Mesendoderm (in vitro differentiated cells): ENCODE data around the gene DCAF5.
A peak's percentile ranks its signal among the peaks of the same experiment; 100 is the strongest.

Experiments used
- DNase-seq: peaks from one replicate; pipeline ENCODE4 v3.0.0; 2013
- H2AK5ac ChIP-seq: 2 replicates; pipeline ENCODE4 v1.6.1; 2013; ENCODE audit warnings: low read length, inconsistent platforms
- H2BK120ac ChIP-seq: 2 replicates; pipeline ENCODE4 v1.6.1; 2013; ENCODE audit warnings: low read depth, mild to moderate bottlenecking, low read length, moderate library complexity, mixed read lengths
- H2BK15ac ChIP-seq: replicated peaks from 2 replicates; pipeline ENCODE4 v1.6.1; 2013; ENCODE audit warnings: low read depth, mild to moderate bottlenecking, moderate library complexity
- H2BK5ac ChIP-seq: 2 replicates; pipeline ENCODE4 v1.6.1; 2013; ENCODE audit warnings: low read length, inconsistent platforms
- H3K18ac ChIP-seq: 2 replicates; pipeline ENCODE4 v1.6.1; 2013; ENCODE audit warnings: mild to moderate bottlenecking, low read length, mixed read lengths
- H3K23ac ChIP-seq: one replicate; pipeline ENCODE4 v1.6.1; 2013; ENCODE audit warnings: low read length
- H3K27ac ChIP-seq: 2 replicates; pipeline ENCODE4 v1.5.1; 2013; ENCODE audit warnings: low read depth, mild to moderate bottlenecking, inconsistent platforms, low read length, moderate library complexity
- H3K27me3 ChIP-seq: 2 replicates; pipeline ENCODE4 v1.6.1; 2013; ENCODE audit warnings: low read length, control low read depth, mild to moderate bottlenecking, inconsistent platforms; ENCODE audit not compliant: insufficient read depth, poor library complexity
- H3K36me3 ChIP-seq: 2 replicates; pipeline ENCODE4 v1.6.1; 2013; ENCODE audit warnings: low read length, inconsistent platforms; ENCODE audit not compliant: control insufficient read depth, insufficient read depth
- H3K4ac ChIP-seq: one replicate; pipeline ENCODE4 v1.6.1; 2013; ENCODE audit warnings: low read depth, mild to moderate bottlenecking, low read length, moderate library complexity
- H3K4me1 ChIP-seq: 2 replicates; pipeline ENCODE4 v1.6.1; 2013; ENCODE audit warnings: low read depth, low read length, inconsistent platforms; ENCODE audit not compliant: control insufficient read depth
- H3K4me2 ChIP-seq: 2 replicates; pipeline ENCODE4 v1.6.1; 2013; ENCODE audit warnings: low read length
- H3K4me3 ChIP-seq: 2 replicates; pipeline ENCODE4 v1.5.1; 2013; ENCODE audit warnings: mild to moderate bottlenecking, low read length
- H3K56ac ChIP-seq: one replicate; pipeline ENCODE4 v1.6.1; 2013; ENCODE audit warnings: low read length
- H3K79me1 ChIP-seq: 2 replicates; pipeline ENCODE4 v1.6.1; 2013; ENCODE audit warnings: low read length, inconsistent platforms
- H3K79me2 ChIP-seq: 2 replicates; pipeline ENCODE4 v1.6.1; 2013; ENCODE audit warnings: mild to moderate bottlenecking, low read length; ENCODE audit not compliant: control insufficient read depth, insufficient read depth
- H3K9ac ChIP-seq: 2 replicates; pipeline ENCODE4 v1.6.1; 2013; ENCODE audit warnings: low read length, inconsistent platforms
- H4K5ac ChIP-seq: one replicate; pipeline ENCODE4 v1.6.1; 2013; ENCODE audit warnings: low read length
- H4K8ac ChIP-seq: one replicate; pipeline ENCODE4 v1.6.1; 2013; ENCODE audit warnings: low read depth, mild to moderate bottlenecking, control low read depth, low read length, moderate library complexity
- WGBS: extraction: QIAGEN DNeasy Blood & Tissue Kit; methylation state at CpG from one replicate; pipeline ENCODE4 v1.1.7; 2013; ENCODE audit warnings: low lambda C conversion rate, missing lambda C conversion rate; ENCODE audit not compliant: insufficient coverage; ENCODE audit errors: extremely low coverage; 5-methylcytosine and 5-hydroxymethylcytosine counted together

The DCAF5 gene

DNA sequence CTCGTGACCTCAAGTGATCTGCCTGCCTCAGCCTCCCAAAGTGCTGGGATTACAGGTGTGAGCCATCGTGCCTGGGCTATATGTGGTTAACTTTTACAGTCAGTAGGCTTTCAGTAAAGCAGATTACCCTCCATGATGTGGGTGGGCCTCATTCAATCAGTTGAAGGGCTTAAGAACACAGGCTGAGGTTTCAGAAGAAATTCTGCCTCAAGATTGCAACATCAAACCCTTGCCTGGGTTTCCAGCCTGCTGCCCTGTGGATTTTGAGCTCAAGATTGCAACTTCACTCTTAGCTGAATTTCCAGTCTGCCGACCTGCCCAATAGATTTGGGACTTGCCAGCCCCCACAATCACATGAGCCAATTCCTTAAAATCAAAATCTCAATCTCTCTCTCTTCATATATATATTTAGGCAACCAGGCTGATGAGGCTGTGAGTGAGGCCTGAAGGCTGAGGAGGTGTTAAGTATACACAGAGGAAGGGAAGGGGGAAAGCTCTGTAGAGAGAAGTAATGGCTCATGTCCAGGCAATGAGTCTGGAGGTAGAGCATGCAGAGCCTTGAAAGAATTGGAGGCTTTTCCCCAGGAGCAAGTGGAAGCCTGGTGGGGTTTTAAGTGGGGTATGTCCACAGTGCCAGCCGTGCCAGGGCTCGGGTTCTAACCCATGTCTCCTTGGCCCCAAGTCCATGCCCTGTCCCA is 140.5 kb downstream of the DCAF5 start:
- H2BK5ac ChIP-seq = no peak overlapping the region
- H3K4ac ChIP-seq = no peak overlapping the region
- H3K18ac ChIP-seq = no peak overlapping the region
- no peak overlapping the region for H2BK15ac ChIP-seq
- H2AK5ac ChIP-seq = no peak overlapping the region
- no peak overlapping the region for H3K4me2 ChIP-seq
- no peak overlapping the region for H4K5ac ChIP-seq
- no peak overlapping the region for H3K4me3 ChIP-seq
- no peak overlapping the region for H2BK120ac ChIP-seq
- no peak for DNase-seq
- H4K8ac ChIP-seq = no peak overlapping the region
- H3K23ac ChIP-seq = no peak overlapping the region
- H3K79me2 ChIP-seq = no peaks in the 10 kb centered on the region
- no peaks in the 10 kb centered on the region for H3K36me3 ChIP-seq
- no peak overlapping the region for H3K9ac ChIP-seq
- no CpG with 5 or more reads among the region's 5 CpGs for WGBS
- no peaks in the 10 kb centered on the region for H3K27me3 ChIP-seq
- H3K4me1 ChIP-seq = peaks cover 2% of the 10 kb centered on the region
- H3K56ac ChIP-seq = no peak overlapping the region
- no peaks in the 10 kb centered on the region for H3K79me1 ChIP-seq
- H3K27ac ChIP-seq = no peak overlapping the region

- DNase-seq = no peak
- no CpG with 5 or more reads among the region's 1 CpG for WGBS
- peaks cover 4% of the 10 kb centered on the region for H3K4me1 ChIP-seq
- H2BK120ac ChIP-seq = no peak overlapping the region
- no peak overlapping the region for H3K4me3 ChIP-seq
- no peak overlapping the region for H2BK5ac ChIP-seq
- H3K27ac ChIP-seq = no peak overlapping the region
- no peak overlapping the region for H2BK15ac ChIP-seq
- H3K4me2 ChIP-seq = no peak overlapping the region
- no peaks in the 10 kb centered on the region for H3K79me1 ChIP-seq
- H3K27me3 ChIP-seq = no peaks in the 10 kb centered on the region
- no peak overlapping the region for H3K23ac ChIP-seq
- H3K79me2 ChIP-seq = no peaks in the 10 kb centered on the region
- no peak overlapping the region for H2AK5ac ChIP-seq
- no peak overlapping the region for H3K18ac ChIP-seq
- H3K4ac ChIP-seq = no peak overlapping the region
- H3K9ac ChIP-seq = no peak overlapping the region
- no peaks in the 10 kb centered on the region for H3K36me3 ChIP-seq
- no peak overlapping the region for H4K5ac ChIP-seq
- no peak overlapping the region for H3K56ac ChIP-seq
- H4K8ac ChIP-seq = no peak overlapping the region
Measured at GRCh38 chr14:69010648-69011047, 142.3 kb downstream of the DCAF5 start.

DNA sequence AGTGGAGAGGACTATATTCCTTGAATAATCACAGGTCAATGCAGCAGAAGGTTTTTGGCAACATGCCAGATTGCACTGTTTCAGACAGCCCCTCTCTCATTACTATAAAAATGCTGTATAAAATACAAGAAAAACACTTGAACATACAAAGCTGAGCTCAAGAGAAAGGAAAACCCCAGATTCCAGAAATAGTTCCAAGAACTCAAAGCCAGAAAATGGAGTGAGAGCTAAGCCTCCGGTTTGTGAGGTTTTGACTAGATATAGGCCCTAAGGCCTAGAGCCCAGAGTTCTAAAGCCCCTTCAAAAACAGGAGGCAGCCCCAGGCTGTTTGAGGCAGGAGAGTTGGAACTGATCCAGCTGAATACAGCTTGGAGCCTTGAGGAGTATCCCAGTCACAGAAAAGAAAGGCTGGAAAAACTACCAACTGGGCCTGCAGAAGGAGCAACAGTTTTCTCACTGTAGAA is 144.5 kb downstream of the DCAF5 start:
- Histone ChIP-seq H3K23ac (no peak overlapping the region), H3K4me3 (no peak overlapping the region), H3K56ac (no peak overlapping the region), H3K27me3 (no peaks in the 10 kb centered on the region), H2BK120ac (no peak overlapping the region), H3K4ac (no peak overlapping the region), H3K9ac (no peak overlapping the region), H2BK5ac (no peak overlapping the region), H3K18ac (no peak overlapping the region), H3K27ac (no peak overlapping the region), H3K36me3 (no peaks in the 10 kb centered on the region), H3K4me1 (peaks cover 7% of the 10 kb centered on the region), H3K79me2 (no peaks in the 10 kb centered on the region), H2AK5ac (no peak overlapping the region), H4K8ac (no peak overlapping the region), H3K4me2 (no peak overlapping the region), H3K79me1 (no peaks in the 10 kb centered on the region), H4K5ac (no peak overlapping the region), H2BK15ac (no peak overlapping the region)
- WGBS = no CpG with 5 or more reads among the region's 1 CpG
- no peak for DNase-seq

DNA sequence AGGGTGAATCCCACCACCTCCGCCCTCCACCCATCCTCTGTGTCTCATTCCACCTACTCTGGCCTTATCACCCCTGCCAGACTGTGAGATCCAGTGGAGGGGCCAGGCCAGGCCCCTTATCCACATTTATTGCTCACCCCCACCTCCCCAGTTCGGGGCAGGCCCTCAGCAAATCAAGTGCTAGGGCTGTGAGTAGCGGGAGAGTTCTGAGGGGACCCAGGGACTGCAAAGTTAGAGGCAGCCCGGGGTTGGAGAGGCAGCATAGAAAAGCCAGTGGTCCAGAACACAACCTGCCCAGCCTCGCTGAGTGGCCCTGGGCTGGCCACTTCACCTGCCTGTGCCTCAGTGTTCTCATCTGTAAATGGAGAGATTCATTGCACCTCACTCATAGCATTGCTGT is 146.6 kb downstream of the DCAF5 start:
- Histone ChIP-seq H2AK5ac (no peak overlapping the region), H3K27ac (no peak overlapping the region), H3K4me2 (no peak overlapping the region), H2BK120ac (no peak overlapping the region), H3K4me1 (peaks cover 7% of the 10 kb centered on the region), H3K36me3 (no peaks in the 10 kb centered on the region), H3K18ac (no peak overlapping the region), H3K27me3 (no peaks in the 10 kb centered on the region), H3K4ac (no peak overlapping the region), H3K9ac (no peak overlapping the region), H2BK15ac (no peak overlapping the region), H3K4me3 (no peak overlapping the region), H2BK5ac (no peak overlapping the region), H3K79me1 (no peaks in the 10 kb centered on the region), H3K56ac (no peak overlapping the region), H4K5ac (no peak overlapping the region), H4K8ac (no peak overlapping the region), H3K79me2 (no peaks in the 10 kb centered on the region), H3K23ac (no peak overlapping the region)
- no peak for DNase-seq
- no CpG with 5 or more reads among the region's 5 CpGs for WGBS

GRCh38 chr14:69005432-69006148 is 147.3 kb downstream of the DCAF5 start:
- H4K5ac ChIP-seq = no peak overlapping the region
- H3K79me2 ChIP-seq = no peaks in the 10 kb centered on the region
- H2BK15ac ChIP-seq = no peak overlapping the region
- H3K27ac ChIP-seq = no peak overlapping the region
- DNase-seq = peak; percentile 85
- no CpG with 5 or more reads among the region's 11 CpGs for WGBS
- H3K27me3 ChIP-seq = no peaks in the 10 kb centered on the region
- no peak overlapping the region for H2BK120ac ChIP-seq
- H2BK5ac ChIP-seq = no peak overlapping the region
- no peak overlapping the region for H2AK5ac ChIP-seq
- no peak overlapping the region for H3K4ac ChIP-seq
- H3K4me2 ChIP-seq = no peak overlapping the region
- H3K4me1 ChIP-seq = peaks cover 7% of the 10 kb centered on the region
- H3K9ac ChIP-seq = no peak overlapping the region
- H3K79me1 ChIP-seq = no peaks in the 10 kb centered on the region
- no peak overlapping the region for H3K4me3 ChIP-seq
- H3K23ac ChIP-seq = no peak overlapping the region
- no peaks in the 10 kb centered on the region for H3K36me3 ChIP-seq
- H3K56ac ChIP-seq = peak overlapping the region; percentile 18
- no peak overlapping the region for H3K18ac ChIP-seq
- no peak overlapping the region for H4K8ac ChIP-seq
